H1 (cell line): Measurements from ENCODE around the gene B4GAT1.

Experiments
- JUN ChIP-seq: IDR thresholded peaks from 2 replicates; pipeline ENCODE4 v1.6.1; 2011; ENCODE audit warnings: low read depth, mild to moderate bottlenecking, improper control_type of control experiment, low read length
- POLR2A ChIP-seq, 2 experiments: IDR thresholded peaks; 1 replicate in 1 of 2; 2 replicates in 1 of 2; pipeline ENCODE4 v1.6.1; 2011; ENCODE audit warnings: low read depth in 2 of 2, low read length in 2 of 2, mild to moderate bottlenecking in 2 of 2; ENCODE audit errors: control extremely low read depth in 1 of 2
- TAF7 ChIP-seq: optimal IDR thresholded peaks from 2 replicates; pipeline ENCODE3; 2011; ENCODE audit warnings: low read depth, mild to moderate bottlenecking, inconsistent platforms, low read length, moderate library complexity, borderline replicate concordance
- TF ChIP-seq, protein P1 (sequence below), 3 experiments: IDR thresholded peaks; 1 replicate in 2 of 3; 2 replicates in 1 of 3; pipeline versions ENCODE4 v1.5.1 to v1.6.1; 2011; ENCODE audit warnings: low read length in 3 of 3, mild to moderate bottlenecking in 3 of 3, inconsistent platforms in 2 of 3, low read depth in 1 of 3, moderate library complexity in 1 of 3; ENCODE audit not compliant: insufficient read depth in 1 of 3; ENCODE audit errors: control extremely low read depth in 1 of 3

DNA sequence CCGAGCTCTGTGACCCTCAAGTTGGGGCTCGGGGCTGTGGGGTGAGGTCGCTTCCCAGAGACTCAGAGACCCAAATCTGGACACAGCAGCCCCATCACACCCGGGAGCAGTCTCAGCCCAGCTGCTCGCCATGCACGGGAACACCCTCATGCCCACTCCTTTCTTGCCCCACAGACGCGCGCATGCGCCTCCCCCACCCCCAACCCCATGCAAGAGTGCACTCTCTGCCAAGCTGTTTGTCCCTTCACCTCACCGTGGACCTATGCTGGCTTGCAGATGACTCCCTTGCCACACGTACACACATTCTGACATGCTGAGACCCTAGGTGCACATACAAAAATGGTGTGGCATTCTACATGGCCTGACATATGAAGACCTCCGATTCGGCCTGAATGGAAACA lies 30.1 kb downstream of the B4GAT1 start:
- TF ChIP-seq, protein P1, sequence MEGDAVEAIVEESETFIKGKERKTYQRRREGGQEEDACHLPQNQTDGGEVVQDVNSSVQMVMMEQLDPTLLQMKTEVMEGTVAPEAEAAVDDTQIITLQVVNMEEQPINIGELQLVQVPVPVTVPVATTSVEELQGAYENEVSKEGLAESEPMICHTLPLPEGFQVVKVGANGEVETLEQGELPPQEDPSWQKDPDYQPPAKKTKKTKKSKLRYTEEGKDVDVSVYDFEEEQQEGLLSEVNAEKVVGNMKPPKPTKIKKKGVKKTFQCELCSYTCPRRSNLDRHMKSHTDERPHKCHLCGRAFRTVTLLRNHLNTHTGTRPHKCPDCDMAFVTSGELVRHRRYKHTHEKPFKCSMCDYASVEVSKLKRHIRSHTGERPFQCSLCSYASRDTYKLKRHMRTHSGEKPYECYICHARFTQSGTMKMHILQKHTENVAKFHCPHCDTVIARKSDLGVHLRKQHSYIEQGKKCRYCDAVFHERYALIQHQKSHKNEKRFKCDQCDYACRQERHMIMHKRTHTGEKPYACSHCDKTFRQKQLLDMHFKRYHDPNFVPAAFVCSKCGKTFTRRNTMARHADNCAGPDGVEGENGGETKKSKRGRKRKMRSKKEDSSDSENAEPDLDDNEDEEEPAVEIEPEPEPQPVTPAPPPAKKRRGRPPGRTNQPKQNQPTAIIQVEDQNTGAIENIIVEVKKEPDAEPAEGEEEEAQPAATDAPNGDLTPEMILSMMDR (IDR thresholded peaks at IDR 0.05; ENCODE audit: control extremely low read depth in 1 of 3, insufficient read depth in 1 of 3, low read depth in 1 of 3, low read length in 3 of 3) = no peak
- TF ChIP-seq POLR2A (IDR thresholded peaks at IDR 0.05; ENCODE audit: control extremely low read depth in 1 of 2, low read depth in 2 of 2, low read length in 2 of 2) (no peak), JUN (no peak), TAF7 (no peak)
